Activated CD4-positive, CD25-positive, alpha-beta regulatory T cell treated with anti-CD3 and anti-CD28 coated beads, Interleukin-2, amount 50 U/mL, for 16 hours (primary cell): ENCODE results near the gene SP3.

Experiments used
- DNase-seq: peaks from one replicate; pipeline ENCODE4 v3.0.0-alpha.2; 2020; ENCODE audit warnings: low read depth, low spot score

The SP3 gene

GRCh38 chr2:173997269-173997668 is 32.1 kb upstream of the SP3 start:
- DNase-seq = no peak

- DNase-seq = no peak
Measured at GRCh38 chr2:173996766-173997165, 31.6 kb upstream of the SP3 start.

GRCh38 chr2:173993459-173993858 is 28.3 kb upstream of the SP3 start:
- DNase-seq = no peak

GRCh38 chr2:173991856-173992588 is 26.8 kb upstream of the SP3 start:
- no peak for DNase-seq

GRCh38 chr2:173990970-173991819 is 26.0 kb upstream of the SP3 start:
- no peak for DNase-seq

GRCh38 chr2:173990245-173990644 is 25.1 kb upstream of the SP3 start:
- no peak for DNase-seq

- DNase-seq = no peak
Measured at GRCh38 chr2:173989884-173990215, 24.7 kb upstream of the SP3 start.

- no peak for DNase-seq
Measured at GRCh38 chr2:173989160-173989883, 24.1 kb upstream of the SP3 start.

- no peak for DNase-seq
Measured at GRCh38 chr2:173986805-173987204, 21.6 kb upstream of the SP3 start.

GRCh38 chr2:173985605-173985992 is 20.4 kb upstream of the SP3 start:
- DNase-seq = no peak

GRCh38 chr2:173984866-173985604 is 19.9 kb upstream of the SP3 start:
- no peak for DNase-seq

GRCh38 chr2:173983391-173983871 is 18.3 kb upstream of the SP3 start:
- DNase-seq = no peak

- DNase-seq = no peak
Measured at GRCh38 chr2:173982918-173983317, 17.7 kb upstream of the SP3 start.

GRCh38 chr2:173982182-173982714 is 17.1 kb upstream of the SP3 start:
- DNase-seq = no peak

GRCh38 chr2:173981520-173981919 is 16.3 kb upstream of the SP3 start:
- DNase-seq = no peak

- no peak for DNase-seq
Measured at GRCh38 chr2:173979751-173980351, 14.7 kb upstream of the SP3 start.

- DNase-seq = no peak
Measured at GRCh38 chr2:173978447-173978846, 13.3 kb upstream of the SP3 start.

- DNase-seq = no peak
Measured at GRCh38 chr2:173972636-173973035, 7.5 kb upstream of the SP3 start.

GRCh38 chr2:173972165-173972564 is 7.0 kb upstream of the SP3 start:
- no peak for DNase-seq

- DNase-seq = no peak
Measured at GRCh38 chr2:173970516-173970924, 5.3 kb upstream of the SP3 start.

- no peak for DNase-seq
Measured at GRCh38 chr2:173969886-173970285, 4.7 kb upstream of the SP3 start.
